Prostate gland (tissue), 2 donors: Measurements from ENCODE around the gene SMIM14. TPM values are rescaled to one million over a fixed set of nuclear protein-coding genes. Genes with fewer than 3 reads are reported as not detected.

ENCODE experiments used
- DNase-seq: peaks from one replicate; pipeline ENCODE4 v3.0.0-alpha.2; 2019; ENCODE audit warnings: low spot score
- H3K27ac ChIP-seq, 2 donors: fragments of 200-600 bp; sonication (generic); 2 replicates each; pipeline ENCODE4 v1.5.1; 2017 to 2019
- H3K27me3 ChIP-seq: fragments of 200-600 bp; sonication (generic); replicated peaks from 2 replicates; pipeline ENCODE4 v1.5.1; 2019; ENCODE audit not compliant: insufficient read depth
- H3K36me3 ChIP-seq, 2 donors: fragments of 200-600 bp; sonication (generic); 1 replicate in 1 of 2; 2 replicates in 1 of 2; pipeline versions ENCODE4 v1.5.1 to v1.8.1; 2017 to 2019
- H3K4me1 ChIP-seq: fragments of 200-600 bp; sonication (generic); replicated peaks from 2 replicates; pipeline ENCODE4 v1.5.1; 2019
- H3K4me3 ChIP-seq, 2 donors: fragments of 200-600 bp; sonication (generic); 2 replicates each; pipeline ENCODE4 v1.5.1; 2017 to 2019
- H3K9me3 ChIP-seq: fragments of 200-600 bp; sonication (generic); 2 replicates; pipeline ENCODE4 v1.5.1; 2017
- CTCF ChIP-seq, 4 experiments: fragments of 200-600 bp in 2 of 4; fragments of 450-650 bp in 2 of 4; sonication (generic) in 2 of 4; IDR thresholded peaks; 1 replicate in 3 of 4; 2 replicates in 1 of 4; pipeline ENCODE4 v1.5.1; 2016 to 2019; ENCODE audit warnings: antibody characterized with exemption in 4 of 4, mild to moderate bottlenecking in 2 of 4, moderate library complexity in 2 of 4
- POLR2A ChIP-seq: fragments of 450-650 bp; IDR thresholded peaks from one replicate; pipeline ENCODE4 v1.6.1; 2016; ENCODE audit warnings: antibody characterized with exemption, mild to moderate bottlenecking
- POLR2AphosphoS5 ChIP-seq: sonication (generic); formaldehyde crosslinking; IDR thresholded peaks from one replicate; pipeline ENCODE4 v1.6.1; 2017; ENCODE audit warnings: antibody characterized with exemption
- WGBS: methylation state at CpG from one replicate; pipeline ENCODE4 v1.1.5; 2018; 5-methylcytosine and 5-hydroxymethylcytosine counted together
- intact Hi-C: fragments of 100-400 bp; cut with DNase I; formaldehyde crosslinking; loops from one replicate; pipeline ENCODE4 v1.14.2; 2022
- total RNA-seq, 2 donors: library from RNA; depleted of rRNA; stranded (reverse); fragments of >200 nt; gene quantifications; one replicate each; pipeline ENCODE4 v1.1.0, GENCODE V29; 2016

The SMIM14 gene
- total RNA-seq, 2 donors from 2014 or later, result 36.1 to 101 TPM

GRCh38 chr4:39528061-39528465, 110.6 kb downstream of the SMIM14 start:
- Histone ChIP-seq H3K27me3 (no peaks in the 10 kb centered on the region), H3K36me3 (no peaks in the 10 kb centered on the region), H3K27ac (peak overlapping the region; percentile 95 to 97), H3K4me3 (peak overlapping the region; percentile 66 to 89), H3K4me1 (no peaks in the 10 kb centered on the region), H3K9me3 (no peaks in the 10 kb centered on the region)
- no peak for TF ChIP-seq POLR2A
- no peak for TF ChIP-seq CTCF (IDR thresholded peaks at IDR 0.05)
- TF ChIP-seq POLR2AphosphoS5, result no peak
- intact Hi-C loops, result loop anchor here (5.0 kb wide), 1 partner anchor 169 kb away; the partner anchor contains the start of gene UBE2K
- no peak for DNase-seq
- WGBS, result under 1% methylated on average over 21 of the region's 21 CpGs

GRCh38 chr4:39527296-39528060, 111.2 kb downstream of the SMIM14 start, which contains the start of gene UGDH:
Gene UGDH (minus strand): TSS chr4:39527439. CDS start chr4:39521512, 5,927 bp downstream.
- Histone ChIP-seq H3K27me3 (no peaks in the 10 kb centered on the region), H3K36me3 (no peaks in the 10 kb centered on the region), H3K27ac (peak within 1 kb of the TSS; percentile 95 to 97), H3K4me3 (peak within 1 kb of the TSS; percentile 66 to 89), H3K4me1 (peaks cover 5% of the 10 kb centered on the region), H3K9me3 (no peaks in the 10 kb centered on the region)
- WGBS, result 0% methylated on average over 28 of the region's 73 CpGs
- DNase-seq, result peak; percentile 98
- intact Hi-C loops, result loop anchor here (2.0 to 5.0 kb wide), 3 partner anchors 111 to 449 kb away; partner anchors contain the start of genes PDS5A, SMIM14 and UBE2K
- TF ChIP-seq POLR2A (peak; percentile 97), POLR2AphosphoS5 (peak; percentile 97), CTCF (IDR thresholded peaks at IDR 0.05) (peak in 2 of 4 experiments; percentile 4 to 30)

GRCh38 chr4:39526765-39527295, 111.8 kb downstream of the SMIM14 start:
- TF ChIP-seq CTCF (IDR thresholded peaks at IDR 0.05), result no peak
- no peak for TF ChIP-seq POLR2AphosphoS5
- no peak for TF ChIP-seq POLR2A
- Histone ChIP-seq H3K9me3 (no peaks in the 10 kb centered on the region), H3K27me3 (no peaks in the 10 kb centered on the region), H3K27ac (peak overlapping the region; percentile 95 to 97), H3K4me1 (peaks cover 8% of the 10 kb centered on the region), H3K4me3 (peak overlapping the region; percentile 66 to 89), H3K36me3 (no peaks in the 10 kb centered on the region)
- intact Hi-C loops, result loop anchor here (2.0 to 5.0 kb wide), 3 partner anchors 112 to 450 kb away; partner anchors contain the start of genes PDS5A, SMIM14 and UBE2K
- DNase-seq, result no peak
- WGBS, result 0% methylated on average over 27 of the region's 33 CpGs

- Histone ChIP-seq H3K4me1 (peaks cover 8% of the 10 kb centered on the region), H3K27ac (peak overlapping the region; percentile 95 to 97), H3K27me3 (no peaks in the 10 kb centered on the region), H3K36me3 (no peaks in the 10 kb centered on the region), H3K9me3 (no peaks in the 10 kb centered on the region), H3K4me3 (peak overlapping the region; percentile 66 to 89)
- TF ChIP-seq POLR2A (no peak), CTCF (IDR thresholded peaks at IDR 0.05) (no peak), POLR2AphosphoS5 (no peak)
- 9% methylated on average over 9 of the region's 9 CpGs for WGBS
- intact Hi-C loops, result loop anchor here (2.0 to 5.0 kb wide), 3 partner anchors 113 to 451 kb away; partner anchors contain the start of genes PDS5A, SMIM14 and UBE2K
- DNase-seq, result no peak
Observed at GRCh38 chr4:39525822-39526690, 112.6 kb downstream of the SMIM14 start.
